Ramos (cell line): ENCODE data around the gene PLCG2.
"Not testable (repeated sequence)": the region's sequence is repeated elsewhere in the genome, so short reads cannot be mapped to it uniquely, and the experiment has no call there.

ENCODE experiments used
- in situ Hi-C: fragments of 300-500 bp; cut with MboI; formaldehyde crosslinking; loops from one replicate; pipeline ENCODE4 v1.14.3; 2022; ENCODE audit warnings: low sequenced_read_pairs; ENCODE audit not compliant: unreplicated experiment

The PLCG2 gene

GRCh38 chr16:81921843-81922584 lies 142.9 kb downstream of the PLCG2 start:
- in situ Hi-C loops, result no loop called here

GRCh38 chr16:81923296-81923695 lies 144.2 kb downstream of the PLCG2 start:
- in situ Hi-C loops, result no loop called here

- in situ Hi-C loops, result no loop called here
These were observed 145.9 kb downstream of the PLCG2 start for GRCh38 chr16:81925016-81925415.

DNA sequence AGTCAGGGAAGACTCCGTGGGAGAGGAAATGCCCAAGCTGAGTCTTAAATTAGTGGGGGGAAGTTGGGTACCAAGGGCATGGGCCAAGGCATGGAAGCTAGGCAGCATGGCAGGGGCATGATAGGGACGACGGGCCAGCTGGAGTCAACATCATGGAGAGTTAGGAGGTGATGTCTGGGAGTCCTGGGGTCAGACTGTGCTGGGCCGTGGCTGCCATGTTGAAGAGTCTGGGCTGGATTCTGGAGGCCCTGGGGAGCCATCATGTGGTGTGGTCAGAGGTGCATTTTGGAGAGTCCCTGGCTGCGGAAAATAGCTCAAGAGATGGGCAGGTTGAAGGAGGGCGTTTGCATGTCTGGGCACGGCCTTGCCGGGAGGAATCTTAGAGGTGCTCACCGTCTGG lies 146.9 kb downstream of the PLCG2 start:
- in situ Hi-C loops, result no loop called here

GRCh38 chr16:81927561-81928185 lies 148.6 kb downstream of the PLCG2 start:
- in situ Hi-C loops, result no loop called here

GRCh38 chr16:81928271-81928918 lies 149.3 kb downstream of the PLCG2 start:
- in situ Hi-C loops, result no loop called here

- in situ Hi-C loops, result no loop called here
These were observed 149.9 kb downstream of the PLCG2 start for GRCh38 chr16:81928975-81929374.

DNA sequence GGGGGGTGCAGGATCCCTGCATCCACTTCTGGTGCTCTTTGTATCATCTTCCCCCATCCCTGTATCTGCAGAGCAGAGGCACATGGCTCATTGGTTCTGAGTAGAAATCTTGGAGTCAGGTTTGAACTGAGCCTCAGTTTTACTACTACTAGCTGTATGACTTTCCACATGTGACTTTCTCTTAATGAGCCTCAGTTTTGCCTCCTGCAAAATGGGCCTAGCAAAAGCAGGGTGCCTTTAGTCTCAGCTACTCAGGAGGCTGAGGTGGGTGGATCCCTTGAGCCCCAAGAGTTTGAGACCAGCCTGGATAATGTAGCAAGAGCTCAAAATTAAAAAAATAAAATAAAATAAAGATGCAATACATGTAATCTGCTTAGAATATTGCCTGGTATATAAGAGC lies 150.8 kb downstream of the PLCG2 start:
- in situ Hi-C loops, result no loop called here

- in situ Hi-C loops, result no loop called here
These were observed 152.8 kb downstream of the PLCG2 start for GRCh38 chr16:81931927-81932326.

DNA sequence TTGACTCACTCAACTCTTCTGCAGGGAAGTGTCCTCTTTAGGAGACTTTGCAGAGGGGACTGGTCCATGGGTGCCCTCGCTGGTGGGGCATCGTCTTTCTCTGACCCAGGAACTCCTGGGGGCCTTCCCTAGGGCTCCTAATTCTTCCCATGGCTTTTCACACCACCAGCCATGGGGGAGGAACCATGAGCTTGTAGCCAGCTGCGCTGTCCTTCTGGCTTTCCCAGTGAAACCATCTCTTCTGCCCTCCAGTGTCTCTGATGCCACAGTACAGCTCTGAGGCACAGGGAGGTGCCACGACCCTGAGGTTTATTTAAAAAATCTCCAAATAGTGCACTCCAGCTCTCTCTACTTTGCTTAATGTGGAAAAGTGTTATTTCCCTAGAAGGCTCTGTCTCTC lies 153.6 kb downstream of the PLCG2 start:
- in situ Hi-C loops, result no loop called here

DNA sequence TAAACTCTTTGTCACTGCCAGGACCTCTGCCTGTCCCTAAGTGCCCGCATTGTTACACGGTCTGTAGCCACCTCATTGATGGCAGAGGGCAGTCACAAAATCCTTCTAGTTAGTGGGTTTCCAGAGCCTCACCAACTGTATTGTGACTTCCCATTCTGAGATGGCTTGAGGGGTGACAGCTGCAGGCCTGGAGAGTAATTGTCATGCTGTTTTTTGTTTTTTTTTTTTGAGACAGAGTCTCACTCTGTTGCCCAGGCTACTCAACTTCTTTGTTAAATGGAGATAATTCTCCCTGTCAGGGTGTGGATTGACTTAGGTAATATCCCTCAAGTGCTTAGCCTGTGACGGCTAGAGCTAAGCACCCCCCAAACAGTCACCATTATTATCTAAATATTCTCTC lies 154.3 kb downstream of the PLCG2 start:
- in situ Hi-C loops, result no loop called here

- in situ Hi-C loops, result not testable (repeated sequence)
These were observed 155.6 kb downstream of the PLCG2 start for GRCh38 chr16:81934711-81935110.

GRCh38 chr16:81936209-81937000 lies 157.3 kb downstream of the PLCG2 start:
- in situ Hi-C loops, result no loop called here

DNA sequence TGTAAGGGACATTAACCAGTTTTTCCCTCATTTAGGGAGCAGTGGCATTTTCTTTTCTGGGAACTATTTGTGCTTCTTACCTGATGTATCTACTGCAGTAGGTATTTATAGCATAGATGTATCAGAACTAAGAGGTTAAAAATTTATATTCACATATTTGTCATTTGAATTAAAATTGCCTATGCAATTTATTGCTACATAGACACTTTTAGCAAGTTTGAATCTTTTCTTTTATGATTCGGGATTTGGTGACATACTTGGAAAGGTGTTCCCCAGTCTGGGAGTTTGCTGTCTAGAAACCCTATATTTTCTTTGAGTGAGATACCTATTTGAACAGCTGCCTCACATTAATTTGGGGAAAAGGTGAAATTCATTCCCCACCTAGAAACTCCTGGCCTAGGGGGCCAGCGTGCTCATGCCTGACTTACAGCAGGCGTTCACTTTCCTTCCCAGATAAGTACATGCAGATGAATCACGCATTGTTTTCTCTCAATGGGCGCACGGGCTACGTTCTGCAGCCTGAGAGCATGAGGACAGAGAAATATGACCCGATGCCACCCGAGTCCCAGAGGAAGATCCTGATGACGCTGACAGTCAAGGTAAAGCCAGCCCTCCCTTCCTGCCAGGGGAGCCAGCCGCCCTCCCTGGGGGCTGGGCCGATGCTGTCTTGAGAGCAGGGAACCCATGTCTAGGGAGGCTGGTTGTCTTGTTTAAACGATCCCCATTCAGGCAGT lies 158.4 kb downstream of the PLCG2 start:
- in situ Hi-C loops, result no loop called here

- in situ Hi-C loops, result no loop called here
These were observed 159.5 kb downstream of the PLCG2 start for GRCh38 chr16:81938326-81939163.

GRCh38 chr16:81939164-81940056 lies 160.3 kb downstream of the PLCG2 start:
- in situ Hi-C loops, result no loop called here

DNA sequence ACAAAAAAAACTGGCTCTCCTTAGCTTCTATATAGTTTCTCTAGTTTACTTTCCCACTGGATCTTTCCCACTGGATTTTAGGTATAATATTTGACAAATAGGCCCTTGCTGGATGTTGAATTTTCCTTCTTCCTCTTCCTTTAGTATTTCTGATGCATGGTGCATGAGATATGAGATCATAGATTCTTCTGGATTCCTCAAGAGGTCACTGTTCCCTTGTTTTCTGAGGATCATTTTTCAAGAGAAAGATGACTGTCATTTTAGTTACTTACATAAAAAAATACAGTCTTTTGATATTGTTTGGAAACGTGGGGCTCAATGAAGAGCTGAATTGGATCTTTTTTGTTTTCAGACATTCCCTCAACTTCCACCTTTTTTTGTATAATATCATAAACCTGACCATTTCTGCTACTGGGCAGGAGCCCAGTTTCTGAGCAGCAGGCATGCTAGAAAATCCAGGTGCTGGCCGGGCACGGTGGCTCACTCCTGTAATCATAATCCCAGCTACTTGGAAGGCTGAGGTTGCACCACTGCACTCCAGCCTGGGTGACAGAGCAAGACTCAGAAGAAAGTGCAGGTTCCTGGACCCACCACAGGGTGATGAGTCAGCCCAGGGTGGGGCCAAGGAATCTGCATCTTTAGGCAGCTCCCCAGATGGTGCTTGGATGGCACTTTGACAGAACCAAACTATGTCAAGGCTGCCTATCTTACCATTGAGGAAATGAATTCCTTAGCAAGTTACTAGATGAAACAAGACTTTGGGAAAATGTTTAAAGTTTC lies 161.9 kb downstream of the PLCG2 start:
- in situ Hi-C loops, result no loop called here
